Endothelial cell of umbilical vein (primary cell): Measurements from ENCODE around the gene SLC7A8. TPM values are rescaled to one million over a fixed set of nuclear protein-coding genes. Genes with fewer than 3 reads are reported as not detected.

Experiments used
- BruUV-seq: library from RNA; stranded (reverse); fragments of 400-500 nt; replicated peaks from 2 replicates; lab custom pipeline; 2021; lab: Mats Ljungman, UMichigan
- CTCF ChIA-PET: fragments of 300-600, 350-600 bp; sonication (Branson Sonifier 250); formaldehyde crosslinking; loops from one replicate; lab custom pipeline; 2021; ENCODE audit warnings: antibody characterized with exemption, inconsistent platforms; lab: Charles Lee
- POLR2A ChIA-PET: fragments of 300-600, 350-600 bp; sonication (Branson Sonifier 250); formaldehyde crosslinking; loops from one replicate; lab custom pipeline; 2021; ENCODE audit warnings: antibody characterized with exemption, inconsistent platforms; lab: Charles Lee
- DNase-seq: peaks from one replicate; pipeline ENCODE4 v3.0.0-alpha.2; 2011; ENCODE audit warnings: low read depth, low spot score
- FAIRE-seq: peaks from 2 replicates; lab custom pipeline; 2011; peaks lifted over from hg19 to GRCh38; lab: Jason Lieb, UNC
- H2AFZ ChIP-seq: 2 replicates; pipeline ENCODE4 v1.6.0; 2012; ENCODE audit warnings: low read depth, low read length, control low read depth, inconsistent platforms
- H3K27ac ChIP-seq: 2 replicates; pipeline ENCODE4 v1.5.1; 2011; ENCODE audit warnings: low read depth, mild to moderate bottlenecking, control low read depth, low read length, moderate library complexity; ENCODE audit not compliant: insufficient read depth
- H3K27me3 ChIP-seq, 2 experiments: 2 replicates each; pipeline versions ENCODE4 v1.6.0 to v1.6.1; 2011; ENCODE audit warnings: low read length in 2 of 2, mixed read lengths in 1 of 2; ENCODE audit not compliant: control insufficient read depth in 2 of 2, insufficient read depth in 2 of 2
- H3K36me3 ChIP-seq, 2 experiments: 2 replicates in 1 of 2; 3 replicates in 1 of 2; pipeline ENCODE4 v1.5.1; 2011; ENCODE audit warnings: low read length in 2 of 2, mild to moderate bottlenecking in 1 of 2, moderate library complexity in 1 of 2; ENCODE audit not compliant: control insufficient read depth in 2 of 2, insufficient read depth in 2 of 2; ENCODE audit errors: extremely low read depth in 1 of 2
- H3K4me1 ChIP-seq: 3 replicates; pipeline ENCODE4 v1.5.1; 2011; ENCODE audit warnings: mild to moderate bottlenecking, low read length; ENCODE audit not compliant: control insufficient read depth, insufficient read depth; ENCODE audit errors: extremely low read depth
- H3K4me2 ChIP-seq: 2 replicates; pipeline ENCODE4 v1.6.1; 2011; ENCODE audit warnings: low read length, control low read depth, mixed read lengths; ENCODE audit not compliant: insufficient read depth
- H3K4me3 ChIP-seq, 3 experiments: fragments of 200-600 bp in 1 of 3; sonication (generic), shearing (Covaris generic) in 1 of 3; replicated peaks in 1 of 3; 2 replicates each; pipeline ENCODE4 v1.5.1; 2011 to 2016; ENCODE audit warnings: control low read depth in 3 of 3, low read length in 3 of 3, mild to moderate bottlenecking in 2 of 3, inconsistent platforms in 1 of 3, low read depth in 1 of 3, moderate library complexity in 1 of 3; ENCODE audit not compliant: insufficient read depth in 1 of 3
- H3K79me2 ChIP-seq: 2 replicates; pipeline ENCODE4 v1.6.0; 2012; ENCODE audit warnings: low read length, inconsistent platforms; ENCODE audit not compliant: control insufficient read depth, insufficient read depth
- H3K9ac ChIP-seq: replicated peaks from 2 replicates; pipeline ENCODE3; 2011; ENCODE audit warnings: low read length, control low read depth; ENCODE audit not compliant: insufficient read depth; ENCODE audit errors: extremely low read depth
- H3K9me1 ChIP-seq: replicated peaks from 3 replicates; pipeline ENCODE4 v1.6.0; 2011; ENCODE audit warnings: mild to moderate bottlenecking, low read length; ENCODE audit not compliant: control insufficient read depth, insufficient read depth; ENCODE audit errors: extremely low read depth
- H3K9me3 ChIP-seq: replicated peaks from 2 replicates; pipeline ENCODE4 v1.5.1; 2012; ENCODE audit warnings: low read length, inconsistent platforms; ENCODE audit not compliant: control insufficient read depth, insufficient read depth
- H4K20me1 ChIP-seq: replicated peaks from 2 replicates; pipeline ENCODE3; 2011; ENCODE audit warnings: mild to moderate bottlenecking, low read length; ENCODE audit not compliant: control insufficient read depth, insufficient read depth; ENCODE audit errors: extremely low read depth
- CTCF ChIP-seq, 2 donors: IDR thresholded peaks; 1 replicate in 1 of 2; 2 replicates in 1 of 2; pipeline ENCODE4 v1.5.1; 2011; ENCODE audit warnings: low read length in 2 of 2, mild to moderate bottlenecking in 2 of 2, moderate library complexity in 2 of 2, control low read depth in 1 of 2, inconsistent platforms in 1 of 2, low read depth in 1 of 2; ENCODE audit not compliant: insufficient read depth in 1 of 2; ENCODE audit errors: extremely low read depth in 1 of 2
- EZH2 ChIP-seq: IDR thresholded peaks from 2 replicates; pipeline ENCODE4 v1.6.1; 2012; ENCODE audit warnings: borderline replicate concordance, low read depth, mild to moderate bottlenecking, moderate library complexity, low read length, inconsistent platforms; ENCODE audit not compliant: severe bottlenecking
- FOS ChIP-seq: IDR thresholded peaks from 2 replicates; pipeline ENCODE4 v1.6.1; 2011; ENCODE audit warnings: mild to moderate bottlenecking, low read length, moderate library complexity, borderline replicate concordance; ENCODE audit not compliant: insufficient read depth
- GATA2 ChIP-seq: IDR thresholded peaks from 2 replicates; pipeline ENCODE4 v1.7.0; 2011; ENCODE audit warnings: low read depth, mild to moderate bottlenecking, moderate library complexity, mixed read lengths, low read length; ENCODE audit not compliant: insufficient read length, insufficient read depth
- JUN ChIP-seq: IDR thresholded peaks from 2 replicates; pipeline ENCODE4 v1.6.1; 2011; ENCODE audit warnings: borderline replicate concordance, low read depth; ENCODE audit not compliant: insufficient read length, insufficient read depth
- MAX ChIP-seq: IDR thresholded peaks from 2 replicates; pipeline ENCODE4 v1.6.1; 2011; ENCODE audit not compliant: insufficient read depth, insufficient read length
- MYC ChIP-seq: IDR thresholded peaks from one replicate; pipeline ENCODE4 v1.6.1; 2011; ENCODE audit warnings: mild to moderate bottlenecking, low read depth, low read length
- POLR2A ChIP-seq: IDR thresholded peaks from 2 replicates; pipeline ENCODE4 v1.6.1; 2012; ENCODE audit warnings: low read depth, mild to moderate bottlenecking, control low read depth, low read length
- POLR2AphosphoS5 ChIP-seq: IDR thresholded peaks from 2 replicates; pipeline ENCODE4 v1.6.1; 2012; ENCODE audit warnings: low read depth, mild to moderate bottlenecking, control low read depth, low read length, moderate library complexity; ENCODE audit not compliant: insufficient read depth
- dilution Hi-C: fragments of 300-500 bp; cut with MboI; formaldehyde crosslinking; loops from one replicate; pipeline ENCODE4 v1.15.0; 2019; ENCODE audit warnings: low sequenced_read_pairs; ENCODE audit not compliant: extremely low pct_ligation_motif_present
- intact Hi-C: fragments of 100-400 bp; cut with micrococcal nuclease; formaldehyde crosslinking; loops from one replicate; pipeline ENCODE4 v1.10.0; 2022
- polyA plus RNA-seq, 4 experiments: library from polyadenylated mRNA; depleted of rRNA in 3 of 4; stranded (reverse) in 3 of 4; unstranded in 1 of 4; fragments of >200 nt; gene quantifications; 2 replicates each; pipeline versions ENCODE4 v1.2.1 to v1.2.3, GENCODE V29; 2011 to 2012; ENCODE audit warnings: missing spikeins in 1 of 4
- total RNA-seq: library from RNA; stranded (reverse); gene quantifications from 2 replicates; pipeline ENCODE4 v1.2.3, GENCODE V29; 2021

The SLC7A8 gene
- total and polyA plus RNA-seq, 2 donors (not counting 3 experiments of a cell fraction or from before 2014, with no cell fraction given) = 0.76 to 1.1 TPM

- Histone ChIP-seq H3K9ac (no peak overlapping the region), H2AFZ (no peak overlapping the region), H3K79me2 (no peaks in the 10 kb centered on the region), H3K9me1 (no peaks in the 10 kb centered on the region), H3K36me3 (no peaks in the 10 kb centered on the region), H3K9me3 (no peaks in the 10 kb centered on the region), H3K4me2 (no peak overlapping the region), H3K4me3 (no peak overlapping the region), H3K27ac (no peak overlapping the region), H3K4me1 (peaks cover 24% of the 10 kb centered on the region), H3K27me3 (no peaks in the 10 kb centered on the region), H4K20me1 (no peaks in the 10 kb centered on the region)
- CTCF ChIA-PET = interaction anchor here (3.7 to 14.5 kb wide), 2 partner anchors 11 to 48 kb away, joined by 70 to 1289 read pairs; partner anchors contain the start of gene SLC7A8
- BruUV-seq = no TSS peak
- intact Hi-C loops = no loop called here
- no peak for TF ChIP-seq FOS
- TF ChIP-seq CTCF (IDR thresholded peaks at IDR 0.05; ENCODE audit: extremely low read depth in 1 of 2, insufficient read depth in 1 of 2, low read depth in 1 of 2, low read length in 2 of 2) = no peak
- no peak for TF ChIP-seq MYC
- TF ChIP-seq EZH2 = no peak
- TF ChIP-seq MAX = no peak
- no peak for TF ChIP-seq JUN
- TF ChIP-seq POLR2A = no peak
- no peak for TF ChIP-seq GATA2
- TF ChIP-seq POLR2AphosphoS5 = no peak
- dilution Hi-C loops = no loop called here
- no peak for FAIRE-seq
- no peak for DNase-seq
- POLR2A ChIA-PET = interaction anchor here (0.6 kb wide), 1 partner anchor 14 kb away, joined by 3 read pairs; no protein-coding TSS in a partner anchor
These were observed 52.0 kb downstream of the SLC7A8 start for GRCh38 chr14:23131482-23131881.
